SK-N-SH (cell line): ENCODE measurements around the gene USP19. TPM values are rescaled to one million over a fixed set of nuclear protein-coding genes. Genes with fewer than 3 reads are reported as not detected.

ENCODE experiments used
- CTCF ChIA-PET: fragments of 300-600, 350-600 bp; formaldehyde crosslinking; extraction: SDS; loops from one replicate; lab custom pipeline; 2021; lab: Yijun Ruan, JAX
- POLR2A ChIA-PET: fragments of 350-600 bp; sonication (Branson Sonifier 250); formaldehyde crosslinking; extraction: SDS; loops from one replicate; lab custom pipeline; 2020; ENCODE audit warnings: antibody characterized with exemption, inconsistent platforms; lab: Yijun Ruan, JAX
- DNase-seq: peaks from one replicate; pipeline ENCODE4 v3.0.0; 2012
- H2AFZ ChIP-seq: fragments of 200-600 bp; sonication (generic); 2 replicates; pipeline ENCODE4 v1.8.1; 2016; ENCODE audit warnings: antibody characterized with exemption, mild to moderate bottlenecking, low read depth
- H3F3A ChIP-seq: fragments of 200-600 bp; sonication (generic); replicated peaks from 2 replicates; pipeline ENCODE3; 2016; ENCODE audit warnings: antibody characterized with exemption, mild to moderate bottlenecking; ENCODE audit not compliant: insufficient read depth
- H3K27ac ChIP-seq, 2 experiments: fragments of 200-500 bp in 1 of 2; fragments of 200-600 bp in 1 of 2; sonication (Bioruptor generic) in 1 of 2; sonication (generic), shearing (Covaris generic) in 1 of 2; 2 replicates each; pipeline versions ENCODE4 v1.5.1 to v1.6.1; 2014 to 2016; ENCODE audit warnings: low read depth in 2 of 2, inconsistent platforms in 1 of 2, low read length in 1 of 2, mild to moderate bottlenecking in 1 of 2, mixed read lengths in 1 of 2
- H3K27me3 ChIP-seq: fragments of 200-600 bp; sonication (generic), shearing (Covaris generic); 2 replicates; pipeline ENCODE4 v1.6.1; 2016; ENCODE audit warnings: mixed run types; ENCODE audit not compliant: insufficient read depth
- H3K36me3 ChIP-seq, 2 experiments: fragments of 200-500 bp in 1 of 2; fragments of 200-600 bp in 1 of 2; sonication (Bioruptor generic) in 1 of 2; sonication (generic) in 1 of 2; replicated peaks in 1 of 2; 2 replicates each; pipeline versions ENCODE3 to v1.5.1; 2014 to 2016; ENCODE audit warnings: low read length in 1 of 2, mild to moderate bottlenecking in 1 of 2; ENCODE audit not compliant: insufficient read depth in 2 of 2, control insufficient read depth in 1 of 2
- H3K4me1 ChIP-seq, 2 experiments: fragments of 200-500 bp in 1 of 2; fragments of 200-600 bp in 1 of 2; sonication (Bioruptor generic) in 1 of 2; sonication (generic), shearing (Covaris generic) in 1 of 2; 2 replicates each; pipeline versions ENCODE4 v1.5.1 to v1.6.1; 2014 to 2016; ENCODE audit warnings: low read depth in 1 of 2, low read length in 1 of 2, mixed run types in 1 of 2; ENCODE audit not compliant: insufficient read depth in 2 of 2, control insufficient read depth in 1 of 2
- H3K4me2 ChIP-seq: fragments of 200-600 bp; sonication (generic), shearing (Covaris generic); 2 replicates; pipeline ENCODE4 v1.6.1; 2017; ENCODE audit warnings: mixed run types
- H3K4me3 ChIP-seq, 2 experiments: fragments of 200-500 bp in 1 of 2; fragments of 200-600 bp in 1 of 2; sonication (Bioruptor generic) in 1 of 2; sonication (generic), shearing (Covaris generic) in 1 of 2; 2 replicates each; pipeline versions ENCODE4 v1.5.1 to v1.8.1; 2014 to 2016; ENCODE audit warnings: low read depth in 2 of 2, inconsistent platforms in 1 of 2, low read length in 1 of 2, mild to moderate bottlenecking in 1 of 2, mixed read lengths in 1 of 2, moderate library complexity in 1 of 2
- H3K79me2 ChIP-seq: fragments of 200-600 bp; sonication (generic); 2 replicates; pipeline ENCODE4 v1.8.1; 2017; ENCODE audit warnings: mild to moderate bottlenecking; ENCODE audit not compliant: insufficient read depth
- H3K9ac ChIP-seq: fragments of 200-600 bp; sonication (generic); 2 replicates; pipeline ENCODE4 v1.6.1; 2017; ENCODE audit warnings: mixed run types
- H3K9me2 ChIP-seq: fragments of 200-600 bp; sonication (generic); 2 replicates; pipeline ENCODE4 v1.6.1; 2017; ENCODE audit warnings: mixed run types
- H3K9me3 ChIP-seq: fragments of 200-600 bp; sonication (generic); 2 replicates; pipeline ENCODE4 v1.6.1; 2017; ENCODE audit warnings: mixed run types, mild to moderate bottlenecking, moderate library complexity
- H4K20me1 ChIP-seq: fragments of 200-600 bp; sonication (generic); 2 replicates; pipeline ENCODE4 v1.6.1; 2017; ENCODE audit warnings: mild to moderate bottlenecking, mixed run types; ENCODE audit not compliant: insufficient read depth
- CHD2 ChIP-seq: fragments of 150-350 bp; IDR thresholded peaks from 2 replicates; pipeline ENCODE4 v1.6.1; 2018; ENCODE audit warnings: low read length; ENCODE audit not compliant: partially characterized antibody
- ELF1 ChIP-seq: IDR thresholded peaks from 2 replicates; pipeline ENCODE4 v1.4.0; 2012
- FOXJ3 ChIP-seq: sonication (generic); formaldehyde crosslinking; IDR thresholded peaks from 2 replicates; pipeline ENCODE4 v1.5.1; 2020; ENCODE audit warnings: mild to moderate bottlenecking, missing genetic modification reagents
- GABPA ChIP-seq: IDR thresholded peaks from 2 replicates; pipeline ENCODE4 v1.4.0; 2012; ENCODE audit warnings: low read depth, mild to moderate bottlenecking
- MAX ChIP-seq: IDR thresholded peaks from 2 replicates; pipeline ENCODE4 v1.4.0; 2012; ENCODE audit warnings: low read depth
- MXI1 ChIP-seq: IDR thresholded peaks from 2 replicates; pipeline ENCODE4 v1.6.1; 2012; ENCODE audit warnings: mild to moderate bottlenecking, low read depth, low read length, improper control_type of control experiment
- PBX3 ChIP-seq: IDR thresholded peaks from 2 replicates; pipeline ENCODE4; 2012
- POLR2AphosphoS5 ChIP-seq: IDR thresholded peaks from 2 replicates; pipeline ENCODE4 v1.6.1; 2012; ENCODE audit warnings: low read depth, low read length
- RCOR1 ChIP-seq: fragments of 150-350 bp; IDR thresholded peaks from 2 replicates; pipeline ENCODE4 v1.6.1; 2017; ENCODE audit warnings: antibody characterized with exemption, low read length
- RXRA ChIP-seq: IDR thresholded peaks from 2 replicates; pipeline ENCODE4 v1.4.0; 2012; ENCODE audit warnings: low read depth, mild to moderate bottlenecking, borderline replicate concordance
- SIN3A ChIP-seq: IDR thresholded peaks from 2 replicates; pipeline ENCODE4 v1.6.1; 2012; ENCODE audit warnings: low read depth, mild to moderate bottlenecking, low read length, moderate library complexity, borderline replicate concordance
- TAF1 ChIP-seq: IDR thresholded peaks from 2 replicates; pipeline ENCODE4 v1.6.1; 2012; ENCODE audit warnings: low read depth, mild to moderate bottlenecking, low read length, moderate library complexity, borderline replicate concordance
- TEAD4 ChIP-seq: IDR thresholded peaks from 2 replicates; pipeline ENCODE4 v1.4.0; 2012; ENCODE audit warnings: mild to moderate bottlenecking, borderline replicate concordance; ENCODE audit not compliant: insufficient read depth
- USF2 ChIP-seq: fragments of 150-350 bp; IDR thresholded peaks from 2 replicates; pipeline ENCODE4 v1.6.1; 2017; ENCODE audit warnings: antibody characterized with exemption, low read length, low read depth, borderline replicate concordance
- YY1 ChIP-seq: IDR thresholded peaks from 2 replicates; pipeline ENCODE4 v1.4.0; 2012; ENCODE audit warnings: low read depth, mild to moderate bottlenecking
- WGBS: methylation state at CpG from one replicate; pipeline ENCODE4 v1.1.6; 2017; ENCODE audit warnings: low lambda C conversion rate; 5-methylcytosine and 5-hydroxymethylcytosine counted together
- polyA plus RNA-seq, 3 experiments: library from polyadenylated mRNA; depleted of rRNA; stranded (reverse); fragments of >200 nt; gene quantifications; 2 replicates each; pipeline ENCODE4 v1.2.3, GENCODE V29; 2012

Gene USP19
- polyA plus RNA-seq, 1 of the 3 experiments (the other 2 are of a cell fraction): 75.6 TPM

GRCh38 chr3:49165771-49166751 lies 45.4 kb upstream of the USP19 start, which contains the start of gene CCDC71:
Gene CCDC71 (minus strand): TSS chr3:49166331. CDS start chr3:49164208, 2,123 bp downstream.
- Histone ChIP-seq H3F3A (no peaks in the 10 kb centered on the region), H4K20me1 (no peaks in the 10 kb centered on the region), H3K4me3 (peak within 1 kb of the TSS; percentile 93 to 95), H3K4me1 (peaks cover 3 to 24% of the 10 kb centered on the region in 2 experiments; a peak in 3 of 4 replicates), H3K79me2 (peaks cover 29% of the 10 kb centered on the region), H3K27me3 (no peaks in the 10 kb centered on the region), H3K9me2 (no peaks in the 10 kb centered on the region), H3K4me2 (peak within 1 kb of the TSS; percentile 96), H3K9me3 (no peaks in the 10 kb centered on the region), H3K36me3 (peaks cover 14 to 25% of the 10 kb centered on the region in 2 experiments), H3K9ac (peak within 1 kb of the TSS; percentile 93), H2AFZ (peak within 1 kb of the TSS; percentile 99), H3K27ac (peak within 1 kb of the TSS; percentile 47 to 80; a peak in 3 of 4 replicates)
- CTCF ChIA-PET: interaction anchor here (0.7 to 2.3 kb wide), 3 partner anchors 34 to 729 kb away, joined by 3 to 5 read pairs (median 4); partner anchors contain the start of gene LAMB2
- POLR2A ChIA-PET: interaction anchor here (1.0 to 1.7 kb wide), 3 partner anchors 45 to 174 kb away, joined by 3 to 4 read pairs (median 4); partner anchors contain the start of genes QRICH1, USP19 and USP4
- WGBS: 20% methylated on average over 15 of the region's 69 CpGs
- peak; percentile 97 for DNase-seq
- TF ChIP-seq RCOR1: peak; percentile 45; the same call in 1 of the 2 replicates
- TF ChIP-seq MAX: peak; percentile 53
- peak; percentile 86 for TF ChIP-seq TAF1
- peak; percentile 58; the same call in 1 of the 2 replicates for TF ChIP-seq SIN3A
- peak; percentile 95 for TF ChIP-seq GABPA
- TF ChIP-seq FOXJ3: no peak
- TF ChIP-seq TEAD4: no peak
- TF ChIP-seq RXRA: no peak
- TF ChIP-seq PBX3: no peak
- no peak for TF ChIP-seq USF2
- TF ChIP-seq YY1: peak; percentile 94
- TF ChIP-seq POLR2AphosphoS5: peak; percentile 59; the same call in 1 of the 2 replicates
- TF ChIP-seq ELF1: peak; percentile 90
- peak; percentile 91 for TF ChIP-seq CHD2
- TF ChIP-seq MXI1: peak; percentile 51; the same call in 1 of the 2 replicates
